GM12874 (cell line): ENCODE results near the gene IL12RB2.

Experiments
- TF ChIP-seq, protein P1 (sequence below): IDR thresholded peaks from 2 replicates; pipeline ENCODE4 v1.5.1; 2011; ENCODE audit warnings: low read depth, mild to moderate bottlenecking, control low read depth, low read length, moderate library complexity; ENCODE audit not compliant: insufficient read depth

IL12RB2 gene

DNA sequence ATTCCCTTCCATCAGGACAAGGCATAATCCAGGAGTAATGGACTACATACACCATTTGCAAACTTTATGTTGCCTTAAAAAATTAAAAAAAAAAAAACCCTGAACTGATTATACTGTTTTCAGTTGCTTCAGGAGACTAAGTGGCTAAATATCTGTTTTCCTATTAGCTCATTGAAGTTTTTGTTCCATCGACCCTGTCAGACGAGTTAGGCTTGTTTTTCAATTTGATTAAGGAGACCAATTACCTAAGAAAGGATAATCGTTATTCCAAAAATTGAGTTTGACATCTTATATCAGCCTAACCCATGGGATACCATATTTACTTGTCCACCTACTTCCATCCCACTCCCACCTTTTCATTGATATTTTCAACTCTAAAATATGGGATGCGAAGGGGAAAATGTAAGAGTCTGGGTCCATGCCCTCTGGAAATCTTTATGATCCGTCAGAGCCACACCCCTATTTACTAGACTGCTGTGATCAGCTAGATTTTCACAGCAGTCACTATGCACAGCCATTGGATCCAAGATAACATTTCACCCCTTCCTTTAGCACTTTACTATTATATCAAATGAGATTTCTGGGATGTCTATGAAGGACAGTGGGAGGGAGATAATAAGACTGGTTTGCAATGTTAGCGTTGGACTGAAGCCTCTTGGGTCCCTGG, 41.0 kb downstream of the IL12RB2 start:
- TF ChIP-seq, protein P1, sequence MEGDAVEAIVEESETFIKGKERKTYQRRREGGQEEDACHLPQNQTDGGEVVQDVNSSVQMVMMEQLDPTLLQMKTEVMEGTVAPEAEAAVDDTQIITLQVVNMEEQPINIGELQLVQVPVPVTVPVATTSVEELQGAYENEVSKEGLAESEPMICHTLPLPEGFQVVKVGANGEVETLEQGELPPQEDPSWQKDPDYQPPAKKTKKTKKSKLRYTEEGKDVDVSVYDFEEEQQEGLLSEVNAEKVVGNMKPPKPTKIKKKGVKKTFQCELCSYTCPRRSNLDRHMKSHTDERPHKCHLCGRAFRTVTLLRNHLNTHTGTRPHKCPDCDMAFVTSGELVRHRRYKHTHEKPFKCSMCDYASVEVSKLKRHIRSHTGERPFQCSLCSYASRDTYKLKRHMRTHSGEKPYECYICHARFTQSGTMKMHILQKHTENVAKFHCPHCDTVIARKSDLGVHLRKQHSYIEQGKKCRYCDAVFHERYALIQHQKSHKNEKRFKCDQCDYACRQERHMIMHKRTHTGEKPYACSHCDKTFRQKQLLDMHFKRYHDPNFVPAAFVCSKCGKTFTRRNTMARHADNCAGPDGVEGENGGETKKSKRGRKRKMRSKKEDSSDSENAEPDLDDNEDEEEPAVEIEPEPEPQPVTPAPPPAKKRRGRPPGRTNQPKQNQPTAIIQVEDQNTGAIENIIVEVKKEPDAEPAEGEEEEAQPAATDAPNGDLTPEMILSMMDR: no peak

DNA sequence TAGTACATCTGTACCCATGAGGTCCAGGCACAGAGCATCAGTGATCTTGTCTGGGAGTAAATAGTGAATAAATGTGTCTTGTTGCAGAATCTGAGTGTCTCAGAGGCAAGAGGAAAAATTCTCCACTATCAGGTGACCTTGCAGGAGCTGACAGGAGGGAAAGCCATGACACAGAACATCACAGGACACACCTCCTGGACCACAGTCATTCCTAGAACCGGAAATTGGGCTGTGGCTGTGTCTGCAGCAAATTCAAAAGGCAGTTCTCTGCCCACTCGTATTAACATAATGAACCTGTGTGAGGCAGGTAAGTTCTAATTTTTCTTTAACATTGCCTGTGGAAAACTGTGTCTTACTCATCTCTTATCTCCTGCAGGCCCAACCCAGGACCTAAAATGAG, 43.1 kb downstream of the IL12RB2 start:
- TF ChIP-seq, protein P1: no peak

DNA sequence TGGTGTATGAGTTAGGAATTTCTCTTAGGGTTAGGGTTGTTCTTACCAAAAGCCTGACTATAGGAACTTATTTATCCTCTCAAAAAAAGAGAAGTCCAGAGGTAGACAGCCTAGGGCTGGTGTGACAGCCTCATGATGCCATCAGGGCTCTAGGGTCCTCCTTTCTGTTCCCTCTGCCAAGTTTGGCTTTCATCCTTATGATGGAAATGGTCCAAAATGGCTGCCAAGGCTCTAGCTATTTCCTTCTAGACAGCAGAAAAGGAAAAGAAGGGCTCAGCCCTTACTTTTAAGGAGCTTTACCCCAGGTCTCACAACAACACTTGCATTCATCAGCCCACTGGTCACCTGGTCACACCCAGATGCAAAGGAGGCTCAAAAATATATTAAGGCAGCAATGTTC, 44.5 kb downstream of the IL12RB2 start:
- TF ChIP-seq, protein P1: no peak

DNA sequence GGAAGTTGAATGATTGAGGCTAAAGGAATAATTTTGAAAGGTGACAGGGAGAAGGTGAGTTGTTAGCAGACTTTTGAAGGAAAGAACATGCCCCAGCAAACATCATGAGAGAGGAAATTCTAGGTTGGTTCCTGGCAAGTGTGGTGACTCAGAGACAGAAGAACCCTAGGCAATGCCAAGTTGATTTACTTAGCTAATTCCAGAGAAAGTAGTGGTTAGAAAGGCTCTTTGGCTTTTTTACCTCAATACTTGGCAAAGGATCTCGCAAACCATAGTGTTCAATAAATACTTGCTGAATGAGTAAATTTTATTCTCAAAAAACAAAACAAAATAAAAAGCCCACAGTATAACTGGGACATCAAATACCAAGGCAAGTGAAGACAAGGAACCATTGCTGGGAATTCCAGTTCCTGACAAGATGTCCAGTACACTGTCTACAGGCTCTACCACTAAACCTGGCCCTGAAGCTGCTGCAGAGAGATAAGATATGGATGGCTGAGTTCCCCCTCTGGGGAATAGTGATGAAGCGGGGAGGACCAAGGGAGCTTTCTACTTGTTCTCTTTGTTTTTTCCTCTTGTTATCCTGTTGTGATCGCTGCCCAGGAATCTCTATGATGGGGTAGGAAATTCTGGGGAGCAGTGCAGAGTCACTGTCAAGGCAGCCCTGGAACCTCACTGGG, 48.2 kb downstream of the IL12RB2 start:
- TF ChIP-seq, protein P1: no peak

DNA sequence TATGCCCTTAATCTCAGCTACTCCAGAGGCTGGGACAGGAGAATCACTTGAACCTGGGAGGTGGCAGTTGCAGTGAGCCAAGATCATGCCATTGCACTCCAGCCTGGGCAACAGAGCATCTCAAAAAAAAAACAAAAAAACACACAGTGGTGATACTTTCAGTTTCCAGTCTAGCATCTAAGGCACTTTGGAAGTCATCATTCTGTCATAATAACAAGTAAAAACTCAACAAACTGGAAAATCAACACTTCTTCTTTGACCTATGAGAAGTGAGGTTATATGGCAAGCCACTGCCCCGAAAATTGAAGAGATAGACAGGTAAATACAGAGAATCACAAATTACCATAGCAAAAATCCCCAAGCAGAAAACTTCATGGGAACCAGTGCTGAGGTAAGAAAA, 51.9 kb downstream of the IL12RB2 start:
- TF ChIP-seq, protein P1: no peak

DNA sequence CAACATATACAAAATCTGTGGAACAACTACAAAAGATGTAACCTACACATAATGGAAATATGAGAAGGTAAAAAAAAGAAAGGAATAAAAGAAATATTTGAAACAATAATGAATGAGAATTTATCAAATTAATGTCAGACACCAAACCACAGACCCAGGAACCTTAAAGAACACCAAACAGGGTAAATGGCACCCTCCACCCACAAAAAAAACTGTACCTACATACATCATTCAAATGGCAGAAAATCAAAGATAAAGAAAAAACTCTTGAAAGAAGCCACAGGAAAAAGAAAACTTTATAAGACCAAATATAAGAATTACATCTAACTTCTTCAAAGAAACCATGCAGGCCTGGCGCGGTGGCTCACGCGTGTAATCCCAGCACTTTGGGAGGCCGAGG, 54.0 kb downstream of the IL12RB2 start:
- TF ChIP-seq, protein P1: no peak

DNA sequence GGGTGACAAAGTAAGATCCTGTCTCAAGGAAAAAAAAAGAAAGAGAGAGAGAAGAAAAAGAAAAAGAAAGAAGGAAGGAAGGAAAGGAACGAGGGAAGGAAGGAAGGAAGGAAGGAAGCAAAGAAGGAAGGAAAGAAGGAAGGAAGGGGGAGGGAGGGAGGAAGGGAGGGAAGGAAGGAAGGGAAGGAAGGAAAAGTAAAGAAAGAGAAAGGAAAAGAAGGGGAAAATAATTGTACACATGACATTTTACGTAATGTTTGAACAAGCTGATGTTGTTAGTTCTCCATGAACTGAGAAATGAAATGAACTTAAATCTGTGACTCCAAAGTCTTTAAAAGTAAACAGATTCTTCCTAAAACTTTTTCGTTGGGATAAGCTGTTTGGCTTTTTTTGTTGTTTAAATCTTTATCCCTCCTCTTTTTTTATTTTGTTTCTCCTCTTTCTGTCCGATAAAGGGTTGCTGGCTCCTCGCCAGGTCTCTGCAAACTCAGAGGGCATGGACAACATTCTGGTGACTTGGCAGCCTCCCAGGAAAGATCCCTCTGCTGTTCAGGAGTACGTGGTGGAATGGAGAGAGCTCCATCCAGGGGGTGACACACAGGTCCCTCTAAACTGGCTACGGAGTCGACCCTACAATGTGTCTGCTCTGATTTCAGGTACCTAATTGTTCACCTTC, 59.8 kb downstream of the IL12RB2 start:
- TF ChIP-seq, protein P1: no peak
